NT2/D1 (cell line): Measurements from ENCODE around the gene MRPL4.

Experiments
- DNase-seq: peaks from one replicate; pipeline ENCODE4 v3.0.0-alpha.2; 2011; ENCODE audit warnings: low read depth, low spot score
- H3K27me3 ChIP-seq: 2 replicates; pipeline ENCODE4 v1.6.0; 2011; ENCODE audit warnings: mild to moderate bottlenecking; ENCODE audit not compliant: insufficient read length, insufficient read depth
- H3K36me3 ChIP-seq: 2 replicates; pipeline ENCODE4 v1.6.1; 2011; ENCODE audit warnings: mild to moderate bottlenecking, low read length, mixed read lengths; ENCODE audit not compliant: insufficient read depth, insufficient read length
- H3K4me1 ChIP-seq: 2 replicates; pipeline ENCODE4 v1.5.1; 2011; ENCODE audit not compliant: insufficient read depth, insufficient read length
- H3K4me3 ChIP-seq: 2 replicates; pipeline ENCODE4 v1.5.1; 2011; ENCODE audit warnings: low read depth; ENCODE audit not compliant: insufficient read length
- H3K9ac ChIP-seq: 2 replicates; pipeline ENCODE4 v1.6.0; 2011; ENCODE audit warnings: low read depth; ENCODE audit not compliant: insufficient read length
- H3K9me3 ChIP-seq: 2 replicates; pipeline ENCODE4 v1.5.1; 2011; ENCODE audit warnings: mild to moderate bottlenecking, low read length; ENCODE audit not compliant: insufficient read depth
- SUZ12 ChIP-seq: IDR thresholded peaks from 2 replicates; pipeline ENCODE4 v1.6.1; 2011; ENCODE audit not compliant: insufficient read length, insufficient read depth; ENCODE audit errors: extremely low read depth
- YY1 ChIP-seq: IDR thresholded peaks from 2 replicates; pipeline ENCODE4 v1.6.1; 2011; ENCODE audit not compliant: insufficient read length, insufficient read depth
- ZNF274 ChIP-seq: IDR thresholded peaks from 2 replicates; pipeline ENCODE4 v1.6.1; 2011; ENCODE audit warnings: mild to moderate bottlenecking, low read depth, low read length

The MRPL4 gene

GRCh38 chr19:10211691-10212090, 40.3 kb upstream of the MRPL4 start:
- no peak for TF ChIP-seq ZNF274
- no peak for TF ChIP-seq YY1
- H3K4me1 ChIP-seq, result peaks cover 2% of the 10 kb centered on the region
- no peaks in the 10 kb centered on the region; the same call in 1 of the 2 replicates for H3K9me3 ChIP-seq
- H3K9ac ChIP-seq, result no peak overlapping the region
- no peaks in the 10 kb centered on the region for H3K36me3 ChIP-seq
- no peak for DNase-seq
- no peak overlapping the region for H3K4me3 ChIP-seq
- H3K27me3 ChIP-seq, result no peaks in the 10 kb centered on the region

GRCh38 chr19:10214784-10215183, 37.2 kb upstream of the MRPL4 start:
- Histone ChIP-seq H3K27me3 (no peaks in the 10 kb centered on the region), H3K4me3 (no peak overlapping the region), H3K9ac (no peak overlapping the region), H3K36me3 (no peaks in the 10 kb centered on the region), H3K9me3 (no peaks in the 10 kb centered on the region), H3K4me1 (peaks cover 3% of the 10 kb centered on the region)
- TF ChIP-seq ZNF274, result no peak
- TF ChIP-seq YY1, result no peak
- no peak for TF ChIP-seq SUZ12
- DNase-seq, result no peak

DNA sequence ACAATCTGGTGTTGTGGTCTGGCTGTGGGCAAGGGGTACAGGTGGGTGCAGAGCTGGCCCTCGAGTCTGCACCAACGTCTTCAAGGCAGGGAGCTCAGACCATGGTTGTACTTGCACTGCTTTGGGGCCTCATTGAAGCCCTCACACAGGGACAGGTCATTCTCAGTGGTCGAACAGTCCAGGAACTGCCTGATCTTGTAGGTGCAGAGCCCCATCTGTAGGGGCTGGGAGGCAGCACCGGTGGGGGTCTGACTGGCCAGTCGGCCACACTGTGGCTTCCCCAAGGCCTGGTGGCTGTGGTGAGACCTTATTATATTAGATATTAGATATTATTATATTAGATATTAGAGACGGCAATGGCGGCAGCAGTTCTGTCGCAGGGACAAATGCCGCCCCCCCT, 34.9 kb upstream of the MRPL4 start:
- Histone ChIP-seq H3K4me1 (peaks cover 6% of the 10 kb centered on the region), H3K4me3 (no peak overlapping the region), H3K36me3 (no peaks in the 10 kb centered on the region), H3K9ac (no peak overlapping the region), H3K9me3 (peaks cover 8% of the 10 kb centered on the region; the same call in 1 of the 2 replicates), H3K27me3 (no peaks in the 10 kb centered on the region)
- TF ChIP-seq ZNF274, result no peak
- no peak for TF ChIP-seq SUZ12
- no peak for TF ChIP-seq YY1
- no peak for DNase-seq

DNA sequence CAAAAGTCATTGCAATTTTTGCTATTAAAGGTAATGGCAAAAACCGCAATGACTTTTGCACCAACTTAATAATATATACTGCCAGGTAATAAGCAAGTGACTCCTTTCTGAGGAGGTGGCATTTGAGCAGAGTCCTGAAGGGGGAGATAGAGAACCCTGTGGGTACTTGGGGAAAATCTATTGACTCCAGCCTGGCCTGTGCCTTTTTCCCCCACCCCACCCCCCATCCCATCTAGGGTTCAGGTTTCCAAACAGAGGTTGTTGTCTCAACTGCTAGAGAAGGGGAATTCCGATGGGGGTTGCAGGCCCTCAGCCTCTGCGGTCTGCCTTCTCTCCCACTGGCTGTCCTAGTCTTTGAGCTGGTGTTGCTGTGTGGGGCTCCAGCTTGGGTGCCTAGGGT, 32.3 kb upstream of the MRPL4 start:
- TF ChIP-seq ZNF274 (no peak), SUZ12 (no peak), YY1 (no peak)
- DNase-seq, result peak; percentile 72
- Histone ChIP-seq H3K4me3 (no peak overlapping the region), H3K27me3 (no peaks in the 10 kb centered on the region), H3K4me1 (peaks cover 6% of the 10 kb centered on the region), H3K36me3 (peaks cover 11% of the 10 kb centered on the region), H3K9me3 (peaks cover 8% of the 10 kb centered on the region; the same call in 1 of the 2 replicates), H3K9ac (no peak overlapping the region)

DNA sequence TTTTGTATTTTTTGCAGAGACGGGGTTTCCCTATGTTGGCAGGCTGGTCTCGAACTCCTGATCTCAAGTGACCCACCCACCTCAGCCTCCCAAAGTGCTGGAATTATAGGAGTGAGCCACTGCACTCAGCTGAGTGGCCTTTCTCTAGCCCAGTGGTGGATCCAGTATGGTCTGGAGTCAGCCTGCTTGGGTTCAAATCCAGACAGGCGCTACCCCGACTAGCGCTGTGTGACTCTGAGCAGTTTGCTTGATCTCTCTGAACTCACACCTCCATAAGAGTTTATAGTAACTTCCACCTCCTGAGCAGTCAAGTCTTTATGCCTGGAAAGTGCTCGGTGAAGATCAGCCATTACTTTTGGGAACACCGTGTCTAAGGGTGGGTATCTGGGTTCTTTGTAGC, 31.3 kb upstream of the MRPL4 start:
- Histone ChIP-seq H3K4me3 (no peak overlapping the region), H3K9ac (no peak overlapping the region), H3K9me3 (peaks cover 8% of the 10 kb centered on the region; the same call in 1 of the 2 replicates), H3K27me3 (no peaks in the 10 kb centered on the region), H3K4me1 (peaks cover 6% of the 10 kb centered on the region), H3K36me3 (peaks cover 11% of the 10 kb centered on the region)
- no peak for DNase-seq
- TF ChIP-seq YY1 (no peak), ZNF274 (no peak), SUZ12 (no peak)

GRCh38 chr19:10222201-10222890, 29.7 kb upstream of the MRPL4 start:
- no peak overlapping the region for H3K9ac ChIP-seq
- H3K4me1 ChIP-seq, result peaks cover 10% of the 10 kb centered on the region
- TF ChIP-seq ZNF274 (no peak), YY1 (no peak), SUZ12 (no peak)
- peaks cover 11% of the 10 kb centered on the region for H3K36me3 ChIP-seq
- no peaks in the 10 kb centered on the region for H3K27me3 ChIP-seq
- H3K9me3 ChIP-seq, result peaks cover 8% of the 10 kb centered on the region; the same call in 1 of the 2 replicates
- no peak overlapping the region for H3K4me3 ChIP-seq
- DNase-seq, result no peak

DNA sequence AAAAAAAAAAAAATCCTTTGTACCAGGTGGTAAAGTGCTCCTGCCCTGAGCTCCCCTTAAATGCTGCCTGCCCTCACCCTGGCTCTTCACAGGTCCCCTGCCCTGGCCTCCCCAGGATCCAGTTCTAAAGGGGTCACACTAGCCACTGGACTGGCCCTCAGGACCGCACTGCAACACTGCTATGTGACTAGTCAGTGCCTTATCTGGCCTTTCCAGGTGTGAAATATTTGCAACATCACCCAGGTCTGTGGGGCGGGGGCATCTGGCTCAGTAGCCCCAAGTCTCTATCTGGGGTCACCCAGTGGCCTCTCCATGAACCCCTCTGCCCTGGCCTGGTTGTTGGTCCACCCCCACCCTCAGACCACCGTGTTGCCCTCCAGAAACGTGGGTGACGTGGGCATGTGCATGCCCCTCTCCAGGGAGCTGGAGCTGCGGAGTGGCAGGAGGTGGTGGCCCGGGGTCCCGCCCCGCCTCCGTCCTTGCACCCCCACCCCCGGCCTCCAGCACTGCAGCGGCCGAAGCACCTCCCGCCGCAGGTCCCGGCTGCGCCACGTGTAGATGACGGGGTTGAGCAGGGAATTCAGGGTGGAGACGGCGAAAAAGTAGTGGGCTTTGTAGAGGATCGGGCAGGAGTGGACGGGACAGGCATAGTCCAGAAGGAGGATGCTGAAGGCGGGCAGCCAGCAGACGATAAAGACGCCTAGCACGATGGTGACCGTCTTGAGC, 28.4 kb upstream of the MRPL4 start:
- Histone ChIP-seq H3K27me3 (no peaks in the 10 kb centered on the region), H3K4me1 (peaks cover 11% of the 10 kb centered on the region), H3K9ac (no peak overlapping the region), H3K4me3 (no peak overlapping the region), H3K36me3 (peaks cover 11% of the 10 kb centered on the region), H3K9me3 (peaks cover 12% of the 10 kb centered on the region; the same call in 1 of the 2 replicates)
- DNase-seq, result no peak
- TF ChIP-seq SUZ12, result no peak
- TF ChIP-seq ZNF274, result no peak
- no peak for TF ChIP-seq YY1
